K562 (cell line): ENCODE results near the gene FASTKD1. TPM values are rescaled to one million over a fixed set of nuclear protein-coding genes. Genes with fewer than 3 reads are reported as not detected.

Source experiments
- ATF3 ChIP-seq, 2 experiments: fragments of 450-650 bp in 1 of 2; sonication (generic) in 1 of 2; formaldehyde crosslinking in 1 of 2; IDR thresholded peaks in 1 of 2; conservative IDR thresholded peaks in 1 of 2; 2 replicates each; pipeline versions ENCODE4 v1.6.1 to v1.8.1; 2016 to 2023; ENCODE audit warnings: mild to moderate bottlenecking in 2 of 2, moderate library complexity in 2 of 2, inconsistent platforms in 1 of 2, missing genetic modification reagents in 1 of 2
- CBX5 ChIP-seq: IDR thresholded peaks from 2 replicates; pipeline ENCODE4 v1.6.1; 2014; ENCODE audit warnings: low read depth, borderline replicate concordance
- E2F6 ChIP-seq, 2 experiments: IDR thresholded peaks; 2 replicates each; pipeline ENCODE4 v1.6.1; 2011; ENCODE audit warnings: borderline replicate concordance in 1 of 2, control low read depth in 1 of 2, low read depth in 1 of 2, low read length in 1 of 2, mild to moderate bottlenecking in 1 of 2, mixed read lengths in 1 of 2, moderate library complexity in 1 of 2; ENCODE audit not compliant: insufficient read depth in 1 of 2, insufficient read length in 1 of 2, poor library complexity in 1 of 2, severe bottlenecking in 1 of 2; ENCODE audit errors: extremely low read depth in 1 of 2
- FOXA1 ChIP-seq: fragments of 450-650 bp; IDR thresholded peaks from 2 replicates; pipeline ENCODE4 v1.6.1; 2016; ENCODE audit warnings: mild to moderate bottlenecking, borderline replicate concordance
- FOXA3 ChIP-seq, 2 experiments: fragments of 450-650 bp in 1 of 2; sonication (generic) in 1 of 2; formaldehyde crosslinking; IDR thresholded peaks in 1 of 2; conservative IDR thresholded peaks in 1 of 2; 2 replicates each; pipeline versions ENCODE4 v1.4.0 to v1.8.0; 2020 to 2022; ENCODE audit warnings: mild to moderate bottlenecking in 2 of 2, missing genetic modification reagents in 1 of 2
- HNRNPUL1 ChIP-seq: fragments of 200-400 bp; formaldehyde crosslinking; IDR thresholded peaks from 2 replicates; pipeline ENCODE4 v1.6.1; 2017; ENCODE audit warnings: low read length
- IRF1 ChIP-seq: sonication (generic); formaldehyde crosslinking; IDR thresholded peaks from 2 replicates; pipeline ENCODE4 v1.8.0; 2022; ENCODE audit warnings: missing genetic modification reagents, mild to moderate bottlenecking, borderline replicate concordance
- NCOA2 ChIP-seq, 2 experiments: fragments of 450-650 bp; IDR thresholded peaks; 2 replicates each; pipeline ENCODE4 v1.6.1; 2018; ENCODE audit warnings: mild to moderate bottlenecking in 2 of 2, moderate library complexity in 1 of 2; ENCODE audit not compliant: partially characterized antibody in 2 of 2
- SMARCA5 ChIP-seq: fragments of 450-650 bp; IDR thresholded peaks from 2 replicates; pipeline ENCODE4 v1.6.1; 2016
- SNAPC5 ChIP-seq: fragments of 250-450 bp; sonication (Bioruptor Pico); IDR thresholded peaks from 2 replicates; pipeline ENCODE4 v1.8.0; 2021; ENCODE audit warnings: moderate library complexity, mild to moderate bottlenecking, inconsistent platforms
- ZNF408 ChIP-seq: fragments of 250-450 bp; sonication (Bioruptor Pico); IDR thresholded peaks from 2 replicates; pipeline ENCODE4 v1.4.0; 2020; ENCODE audit warnings: low read depth, mild to moderate bottlenecking, moderate library complexity
- ZNF512 ChIP-seq: IDR thresholded peaks from 2 replicates; pipeline ENCODE4 v1.6.1; 2016; ENCODE audit warnings: missing genetic modification characterization, missing compliant biosample characterization
- ZNF609 ChIP-seq: sonication (generic); formaldehyde crosslinking; IDR thresholded peaks from 2 replicates; pipeline ENCODE4 v1.8.1; 2023; ENCODE audit warnings: missing genetic modification reagents, mild to moderate bottlenecking, borderline replicate concordance
- ZNF766 ChIP-seq: fragments of 200-800 bp; sonication (Bioruptor generic); conservative IDR thresholded peaks from 2 replicates; pipeline ENCODE4 v1.6.1; 2016; ENCODE audit warnings: missing genetic modification characterization, missing compliant biosample characterization
- polyA plus RNA-seq, 8 experiments: library from polyadenylated mRNA; depleted of rRNA in 4 of 8; stranded (reverse) in 5 of 8; unstranded in 3 of 8; fragments of >200 nt; fragmentation: Nextera tagmentation in 2 of 8; fragmentation: Illumina TruSeq in 1 of 8; extraction: Ambion mirVana in 2 of 8; extraction: Trizol in 1 of 8; gene quantifications; 2 replicates each; pipeline versions ENCODE4 v1.2.1 to v1.2.3, GENCODE V29; 2011 to 2014; ENCODE audit warnings: inconsistent platforms in 1 of 8, missing spikeins in 1 of 8
- total RNA-seq, 7 experiments: library from RNA; depleted of rRNA in 6 of 7; stranded (reverse); fragments of >200 nt in 6 of 7; fragmentation: Illumina TruSeq in 2 of 7; extraction: Trizol in 2 of 7; gene quantifications; 2 replicates each; pipeline versions ENCODE4 v1.2.1 to v1.2.3, GENCODE V29; 2011 to 2021; ENCODE audit warnings: low replicate concordance in 1 of 7

Gene FASTKD1
- total and polyA plus RNA-seq, 9 of the 15 experiments (the other 6 are each of a cell fraction or from before 2014, with no cell fraction given), result 63.5 to 134 (median 119) TPM

- TF ChIP-seq ZNF609, result no peak
- peak; percentile 43; the same call in 1 of the 2 replicates for TF ChIP-seq FOXA1
- no peak for TF ChIP-seq ZNF408 (CRISPR knock-in tag)
- peak; percentile 90 for TF ChIP-seq ATF3 (IDR thresholded peaks at IDR 0.05)
- no peak for TF ChIP-seq ATF3 (CRISPR knock-in tag; conservative IDR thresholded peaks at IDR 0.05)
- TF ChIP-seq IRF1 (CRISPR knock-in tag), result no peak
- no peak for TF ChIP-seq HNRNPUL1
- no peak for TF ChIP-seq SNAPC5 (CRISPR knock-in tag)
- TF ChIP-seq FOXA3 (CRISPR knock-in tag; conservative IDR thresholded peaks at IDR 0.05 in 1 of 2, IDR thresholded peaks at IDR 0.05 in 1 of 2), result peak in 1 of 2 experiments; percentile 61; a peak in 2 of 4 replicates
- TF ChIP-seq SMARCA5, result no peak
- TF ChIP-seq CBX5, result no peak
- TF ChIP-seq ZNF766, result no peak
- no peak for TF ChIP-seq NCOA2 (IDR thresholded peaks at IDR 0.05; ENCODE audit: partially characterized antibody in 2 of 2)
- TF ChIP-seq E2F6 (IDR thresholded peaks at IDR 0.05; ENCODE audit: borderline replicate concordance in 1 of 2, extremely low read depth in 1 of 2, insufficient read depth in 1 of 2, insufficient read length in 1 of 2, low read depth in 1 of 2, low read length in 1 of 2, poor library complexity in 1 of 2, severe bottlenecking in 1 of 2), result no peak
- TF ChIP-seq ZNF512 (tag), result no peak
Measured at GRCh38 chr2:169507698-169508097, 66.0 kb downstream of the FASTKD1 start (continued).
